Measurements from ENCODE around the gene NTM. TPM values are rescaled to one million over a fixed set of nuclear protein-coding genes. Genes with fewer than 3 reads are reported as not detected.

NTM gene
- total RNA-seq, 1 experiment from 2014 or later: 9.9 TPM

DNA sequence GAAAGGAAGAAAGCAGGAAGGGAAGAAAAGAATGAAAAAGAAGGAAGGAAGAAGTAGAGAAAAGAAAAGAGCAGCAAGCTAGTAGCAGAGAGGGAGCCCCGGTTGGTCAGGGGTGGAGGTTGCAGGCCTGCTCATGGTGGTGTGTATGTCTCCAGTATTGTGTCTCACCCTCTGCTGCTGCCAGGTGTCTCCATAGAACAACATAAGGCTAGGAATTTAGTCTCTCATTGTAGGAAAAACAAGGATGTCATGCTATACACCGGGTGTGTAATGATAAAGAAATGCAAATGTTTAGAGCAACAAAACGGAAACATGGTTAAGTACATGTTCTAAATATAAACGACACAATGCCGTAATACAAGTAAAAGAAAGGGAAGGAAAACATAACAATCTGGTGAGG is 342.5 kb downstream of the NTM start:
- H3K4me2 ChIP-seq (ENCODE audit: insufficient read depth, insufficient read length, low read length): no peak overlapping the region
- no peaks in the 10 kb centered on the region for H3K9me3 ChIP-seq (ENCODE audit: control insufficient read depth, low read depth, low read length)
- no peak overlapping the region for H3K56ac ChIP-seq (ENCODE audit: insufficient read length, low read depth, low read length)
- H2BK120ac ChIP-seq (ENCODE audit: low read depth, low read length, poor library complexity, severe bottlenecking): no peak overlapping the region
- no peak for TF ChIP-seq CTCF (conservative IDR thresholded peaks at IDR 0.05)
- no peak overlapping the region for H3K9ac ChIP-seq (ENCODE audit: extremely low read depth, insufficient read length, low read length)
- no peak overlapping the region for H4K8ac ChIP-seq (replicated peaks; ENCODE audit: insufficient read length, low read depth, low read length)
- no peak overlapping the region for H3K4me3 Mint-ChIP-seq
- no peak overlapping the region for H4K91ac ChIP-seq (ENCODE audit: insufficient read length, low read depth, low read length)
- no peak overlapping the region for H2AK5ac ChIP-seq (ENCODE audit: insufficient read length, low read length)
- peaks cover 2% of the 10 kb centered on the region; the same call in 1 of the 2 replicates for H3K27me3 Mint-ChIP-seq (ENCODE audit: low read depth)
- no peaks in the 10 kb centered on the region for H3K4me1 Mint-ChIP-seq
- no peaks in the 10 kb centered on the region; a peak in 1 of 7 replicates for H3K36me3 Mint-ChIP-seq (ENCODE audit: insufficient read depth in 1 of 3, low read depth in 3 of 3)
- no peak overlapping the region for H2BK15ac ChIP-seq (ENCODE audit: low read depth, low read length)
- no peak overlapping the region for H2BK5ac ChIP-seq (ENCODE audit: insufficient read length, low read length)
- H3K23me2 ChIP-seq (ENCODE audit: insufficient read length, low read depth, low read length, poor library complexity, severe bottlenecking): no peaks in the 10 kb centered on the region
- no peaks in the 10 kb centered on the region for H3K79me2 ChIP-seq (ENCODE audit: insufficient read depth, low read length)
- no peaks in the 10 kb centered on the region for H3K27me3 ChIP-seq (ENCODE audit: insufficient read depth, low read length)
- H3K4me1 ChIP-seq (ENCODE audit: insufficient read depth, low read length): no peaks in the 10 kb centered on the region
- H3T11ph ChIP-seq (ENCODE audit: low read length): no peak overlapping the region
- H3K27ac ChIP-seq (ENCODE audit: insufficient read length, low read depth, low read length): no peak overlapping the region
- H2BK12ac ChIP-seq (ENCODE audit: insufficient read length, low read depth, low read length): no peak overlapping the region
- H3K9me3 Mint-ChIP-seq: peaks cover 2 to 13% of the 10 kb centered on the region in 2 experiments; a peak in 3 of 5 replicates
- no peak overlapping the region for H3K4ac ChIP-seq (ENCODE audit: low read depth, low read length)
- no peak for DNase-seq
- no CpG with 5 or more reads among the region's 5 CpGs for WGBS (ENCODE audit: extremely low coverage, insufficient read length, low lambda C conversion rate)
- no peaks in the 10 kb centered on the region for H4K20me1 ChIP-seq (ENCODE audit: control insufficient read depth, insufficient read depth, insufficient read length)
- H3K18ac ChIP-seq (ENCODE audit: insufficient read length, low read depth, low read length): no peak overlapping the region
- no peak overlapping the region for H3K14ac ChIP-seq (ENCODE audit: insufficient read depth, low read length)
- no peak overlapping the region for H2AFZ ChIP-seq (ENCODE audit: low read length)
- H3K79me1 ChIP-seq (ENCODE audit: insufficient read depth, low read depth, low read length, poor library complexity, severe bottlenecking): no peaks in the 10 kb centered on the region
- no peak overlapping the region for H4K5ac ChIP-seq (ENCODE audit: insufficient read length, low read depth, low read length)
- H3K27ac Mint-ChIP-seq: no peak overlapping the region; a peak in 1 of 7 replicates
- H3K23ac ChIP-seq (ENCODE audit: insufficient read length, low read depth, low read length): no peak overlapping the region
- H2BK20ac ChIP-seq (ENCODE audit: low read depth, low read length, poor library complexity, severe bottlenecking): no peak overlapping the region
